Erythroblast (primary cell): ENCODE data around the gene GK.

ENCODE experiments used
- GATA1 ChIP-seq: IDR thresholded peaks from 2 replicates; pipeline ENCODE4 v1.6.1; 2011; ENCODE audit warnings: low read depth, mild to moderate bottlenecking, control low read depth, low read length, moderate library complexity
- POLR2A ChIP-seq: IDR thresholded peaks from 2 replicates; pipeline ENCODE4 v1.6.1; 2011; ENCODE audit warnings: mild to moderate bottlenecking, low read length

DNA sequence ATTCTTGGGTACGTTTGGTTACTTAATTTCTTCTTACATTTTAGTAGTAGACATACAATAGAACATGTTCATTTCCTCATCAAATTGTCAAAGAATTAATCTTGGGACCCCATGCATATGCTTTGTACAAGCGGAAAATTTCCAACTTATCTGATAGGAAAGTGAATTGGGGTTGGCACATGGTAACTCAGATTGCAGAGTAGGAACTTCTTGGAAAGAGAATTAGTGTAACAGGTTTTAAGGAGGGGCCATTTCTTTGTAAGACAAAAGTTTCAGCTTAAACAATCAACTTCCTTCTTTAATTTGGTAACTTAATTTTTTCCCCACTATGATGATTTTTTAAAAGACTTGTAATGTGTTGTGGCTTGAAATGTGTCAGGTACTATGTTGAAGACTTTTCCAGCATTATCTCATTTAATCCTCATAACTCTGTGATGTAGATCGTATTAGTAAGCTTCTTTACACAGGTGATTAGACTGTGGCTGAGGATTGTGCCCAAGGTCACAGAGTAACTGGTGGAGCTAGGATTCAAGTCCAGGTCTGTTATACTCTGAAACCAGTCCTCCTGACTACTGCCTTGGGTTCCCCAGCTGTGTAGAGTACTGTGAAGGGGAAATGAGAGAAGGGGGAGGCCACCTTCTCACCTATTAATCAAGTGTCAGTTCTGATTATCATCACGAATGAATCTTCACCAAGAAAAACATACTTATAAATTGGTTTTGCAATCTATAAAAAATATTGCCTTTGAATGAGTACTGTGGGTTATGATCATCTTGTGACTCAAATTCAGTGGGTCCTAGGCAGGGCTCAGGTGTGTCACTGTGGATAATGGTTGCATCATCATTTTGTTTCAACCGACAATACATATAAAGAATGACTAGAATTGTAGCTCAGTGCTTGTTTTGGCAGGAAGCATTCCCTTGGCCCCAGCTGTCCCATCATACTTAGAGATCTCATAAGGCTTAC lies 4.3 kb downstream of the GK start:
- no peak for TF ChIP-seq POLR2A
- no peak for TF ChIP-seq GATA1
